WTC11 (cell line): Measurements from ENCODE around the gene TMEM121. TPM values are rescaled to one million over a fixed set of nuclear protein-coding genes. Genes with fewer than 3 reads are reported as not detected.

Source experiments
- ATAC-seq: fragments of 200-7000 bp; cut with Tn5 transposase; 2 replicates; pipeline ENCODE4 v1.10.0; 2021; ENCODE audit warnings: mild to moderate bottlenecking, moderate library complexity
- CTCF ChIA-PET: fragments of 300-600 bp; sonication (Branson Sonifier 250); formaldehyde crosslinking; loops from one replicate; lab custom pipeline; 2021; ENCODE audit warnings: antibody characterized with exemption; lab: Charles Lee
- POLR2A ChIA-PET: fragments of 350-600 bp; sonication (Branson Sonifier 250); formaldehyde crosslinking; loops from one replicate; lab custom pipeline; 2021; ENCODE audit warnings: antibody characterized with exemption; lab: Charles Lee
- DNase-seq: peaks from one replicate; pipeline ENCODE4 v3.0.0; 2021; ENCODE audit warnings: low spot score
- H3K27ac Mint-ChIP-seq: 2 replicates; pipeline ENCODE4 v1.8.0; 2021; ENCODE audit warnings: mixed read lengths
- H3K27me3 Mint-ChIP-seq: 2 replicates; pipeline ENCODE4 v1.8.0; 2021; ENCODE audit warnings: low read depth, mild to moderate bottlenecking, moderate library complexity, mixed read lengths
- H3K36me3 Mint-ChIP-seq: 2 replicates; pipeline ENCODE4 v1.8.0; 2021; ENCODE audit warnings: mixed read lengths
- H3K4me1 Mint-ChIP-seq: 2 replicates; pipeline ENCODE4 v1.8.0; 2022; ENCODE audit warnings: mixed read lengths
- H3K4me3 Mint-ChIP-seq: 2 replicates; pipeline ENCODE4 v1.8.0; 2021; ENCODE audit warnings: mild to moderate bottlenecking, moderate library complexity, mixed read lengths
- H3K9me3 Mint-ChIP-seq: 2 replicates; pipeline ENCODE4 v1.8.0; 2021; ENCODE audit warnings: mixed read lengths
- CBFB ChIP-seq: sonication (generic); formaldehyde crosslinking; IDR thresholded peaks from 2 replicates; pipeline ENCODE4 v1.8.1; 2022; ENCODE audit warnings: mild to moderate bottlenecking, low read depth, missing genetic modification reagents
- CTCF ChIP-seq: fragments of 200-600 bp; IDR thresholded peaks from 2 replicates; pipeline ENCODE4 v1.8.0; 2022; ENCODE audit warnings: antibody characterized with exemption
- ESRRA ChIP-seq: sonication (generic); formaldehyde crosslinking; IDR thresholded peaks from 2 replicates; pipeline ENCODE4 v1.8.1; 2022; ENCODE audit warnings: mild to moderate bottlenecking, missing genetic modification reagents, borderline replicate concordance
- FOXJ3 ChIP-seq: sonication (generic); formaldehyde crosslinking; IDR thresholded peaks from 2 replicates; pipeline ENCODE4 v1.9.0; 2021; ENCODE audit warnings: missing genetic modification reagents, mild to moderate bottlenecking, borderline replicate concordance
- JUN ChIP-seq: sonication (generic); formaldehyde crosslinking; IDR thresholded peaks from 2 replicates; pipeline ENCODE4 v1.8.0; 2023; ENCODE audit warnings: mild to moderate bottlenecking, missing genetic modification reagents
- NFATC4 ChIP-seq: fragments of 250-450 bp; sonication (Bioruptor Pico); IDR thresholded peaks from 2 replicates; pipeline ENCODE4 v1.9.0; 2021; ENCODE audit warnings: mild to moderate bottlenecking
- OVOL2 ChIP-seq: fragments of 250-450 bp; sonication (Bioruptor Pico); IDR thresholded peaks from 2 replicates; pipeline ENCODE4 v1.9.0; 2021; ENCODE audit warnings: mild to moderate bottlenecking, borderline replicate concordance
- SMAD3 ChIP-seq: sonication (generic); formaldehyde crosslinking; IDR thresholded peaks from 2 replicates; pipeline ENCODE4 v1.8.0; 2022; ENCODE audit warnings: missing genetic modification reagents, mild to moderate bottlenecking, borderline replicate concordance
- TCF7 ChIP-seq: sonication (generic); formaldehyde crosslinking; IDR thresholded peaks from 2 replicates; pipeline ENCODE4 v1.8.0; 2022; ENCODE audit warnings: mild to moderate bottlenecking, low read depth, missing genetic modification reagents, moderate library complexity
- ZMAT4 ChIP-seq: fragments of 250-450 bp; sonication (Bioruptor Pico); IDR thresholded peaks from 2 replicates; pipeline ENCODE4 v1.9.0; 2021; ENCODE audit warnings: mild to moderate bottlenecking
- ZNF121 ChIP-seq: sonication (generic); formaldehyde crosslinking; IDR thresholded peaks from 2 replicates; pipeline ENCODE4 v1.8.0; 2023; ENCODE audit warnings: missing genetic modification reagents
- ZNF219 ChIP-seq: sonication (generic); formaldehyde crosslinking; IDR thresholded peaks from 2 replicates; pipeline ENCODE4 v1.8.0; 2023; ENCODE audit warnings: missing genetic modification reagents, mild to moderate bottlenecking, borderline replicate concordance
- ZNF281 ChIP-seq: sonication (generic); formaldehyde crosslinking; IDR thresholded peaks from 2 replicates; pipeline ENCODE4 v1.8.0; 2023; ENCODE audit warnings: mild to moderate bottlenecking, missing genetic modification reagents
- total RNA-seq: library from RNA; stranded (reverse); gene quantifications from 3 replicates; pipeline ENCODE4 v1.2.3, GENCODE V29; 2021
- TF ChIP-seq, protein P1 (sequence below): sonication (generic); formaldehyde crosslinking; IDR thresholded peaks from 2 replicates; pipeline ENCODE4 v1.8.1; 2022; ENCODE audit warnings: low read depth, mild to moderate bottlenecking, moderate library complexity, missing genetic modification reagents, borderline replicate concordance
- TF ChIP-seq, protein P2 (sequence below): sonication (generic); formaldehyde crosslinking; IDR thresholded peaks from 2 replicates; pipeline ENCODE4 v1.8.1; 2023; ENCODE audit warnings: mild to moderate bottlenecking, missing genetic modification reagents, borderline replicate concordance

Gene TMEM121
- total RNA-seq, 1 experiment from 2014 or later, result 0.81 TPM

DNA sequence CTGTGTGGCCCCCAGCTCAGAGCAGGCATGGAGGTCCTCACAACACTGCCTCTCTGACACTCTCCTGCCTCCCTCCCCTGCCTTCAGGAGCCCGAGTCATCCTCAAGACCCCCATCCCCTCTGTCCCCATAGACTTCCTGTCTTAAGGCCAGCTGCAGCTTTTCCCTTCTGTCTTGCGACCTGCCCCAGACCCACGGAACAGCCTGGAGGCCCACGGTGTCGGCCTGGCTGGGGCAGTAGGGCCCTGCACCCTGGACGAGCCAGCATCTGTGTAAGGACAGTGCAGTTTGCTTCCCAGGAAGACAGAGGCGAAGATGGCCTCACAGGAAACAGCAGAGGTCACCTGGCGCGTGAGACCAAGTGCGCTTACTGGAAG is 25.7 kb upstream of the TMEM121 start:
- no peaks in the 10 kb centered on the region for H3K9me3 Mint-ChIP-seq
- ATAC-seq, result no peak
- TF ChIP-seq ESRRA (CRISPR knock-in tag) (no peak), ZNF281 (no peak), CBFB (CRISPR knock-in tag) (no peak), JUN (no peak), TCF7 (CRISPR knock-in tag) (no peak)
- DNase-seq, result no peak
- ChIA-PET CTCF (interaction anchor here (0.7 kb wide), 1 partner anchor 27 kb away, joined by 3 read pairs; no protein-coding TSS in a partner anchor), POLR2A (no interaction called here)
- no peaks in the 10 kb centered on the region for H3K36me3 Mint-ChIP-seq
- no peak overlapping the region for H3K4me3 Mint-ChIP-seq
- no peaks in the 10 kb centered on the region for H3K4me1 Mint-ChIP-seq
- H3K27ac Mint-ChIP-seq, result no peak overlapping the region
- no peaks in the 10 kb centered on the region; the same call in 1 of the 2 replicates for H3K27me3 Mint-ChIP-seq

GRCh38 chr14:105501504-105502291 is 24.7 kb upstream of the TMEM121 start:
- POLR2A ChIA-PET, result no interaction called here
- no peaks in the 10 kb centered on the region for H3K36me3 Mint-ChIP-seq
- TF ChIP-seq SMAD3 (CRISPR knock-in tag) (no peak), CTCF (no peak), ZNF121 (CRISPR knock-in tag) (no peak), ZNF219 (CRISPR knock-in tag) (no peak), OVOL2 (CRISPR knock-in tag) (no peak), ZMAT4 (CRISPR knock-in tag) (no peak), CBFB (CRISPR knock-in tag) (no peak), FOXJ3 (no peak), NFATC4 (CRISPR knock-in tag) (no peak)
- TF ChIP-seq, protein P1, sequence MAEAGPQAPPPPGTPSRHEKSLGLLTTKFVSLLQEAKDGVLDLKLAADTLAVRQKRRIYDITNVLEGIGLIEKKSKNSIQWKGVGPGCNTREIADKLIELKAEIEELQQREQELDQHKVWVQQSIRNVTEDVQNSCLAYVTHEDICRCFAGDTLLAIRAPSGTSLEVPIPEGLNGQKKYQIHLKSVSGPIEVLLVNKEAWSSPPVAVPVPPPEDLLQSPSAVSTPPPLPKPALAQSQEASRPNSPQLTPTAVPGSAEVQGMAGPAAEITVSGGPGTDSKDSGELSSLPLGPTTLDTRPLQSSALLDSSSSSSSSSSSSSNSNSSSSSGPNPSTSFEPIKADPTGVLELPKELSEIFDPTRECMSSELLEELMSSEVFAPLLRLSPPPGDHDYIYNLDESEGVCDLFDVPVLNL (CRISPR knock-in tag), result no peak
- TF ChIP-seq, protein P2, sequence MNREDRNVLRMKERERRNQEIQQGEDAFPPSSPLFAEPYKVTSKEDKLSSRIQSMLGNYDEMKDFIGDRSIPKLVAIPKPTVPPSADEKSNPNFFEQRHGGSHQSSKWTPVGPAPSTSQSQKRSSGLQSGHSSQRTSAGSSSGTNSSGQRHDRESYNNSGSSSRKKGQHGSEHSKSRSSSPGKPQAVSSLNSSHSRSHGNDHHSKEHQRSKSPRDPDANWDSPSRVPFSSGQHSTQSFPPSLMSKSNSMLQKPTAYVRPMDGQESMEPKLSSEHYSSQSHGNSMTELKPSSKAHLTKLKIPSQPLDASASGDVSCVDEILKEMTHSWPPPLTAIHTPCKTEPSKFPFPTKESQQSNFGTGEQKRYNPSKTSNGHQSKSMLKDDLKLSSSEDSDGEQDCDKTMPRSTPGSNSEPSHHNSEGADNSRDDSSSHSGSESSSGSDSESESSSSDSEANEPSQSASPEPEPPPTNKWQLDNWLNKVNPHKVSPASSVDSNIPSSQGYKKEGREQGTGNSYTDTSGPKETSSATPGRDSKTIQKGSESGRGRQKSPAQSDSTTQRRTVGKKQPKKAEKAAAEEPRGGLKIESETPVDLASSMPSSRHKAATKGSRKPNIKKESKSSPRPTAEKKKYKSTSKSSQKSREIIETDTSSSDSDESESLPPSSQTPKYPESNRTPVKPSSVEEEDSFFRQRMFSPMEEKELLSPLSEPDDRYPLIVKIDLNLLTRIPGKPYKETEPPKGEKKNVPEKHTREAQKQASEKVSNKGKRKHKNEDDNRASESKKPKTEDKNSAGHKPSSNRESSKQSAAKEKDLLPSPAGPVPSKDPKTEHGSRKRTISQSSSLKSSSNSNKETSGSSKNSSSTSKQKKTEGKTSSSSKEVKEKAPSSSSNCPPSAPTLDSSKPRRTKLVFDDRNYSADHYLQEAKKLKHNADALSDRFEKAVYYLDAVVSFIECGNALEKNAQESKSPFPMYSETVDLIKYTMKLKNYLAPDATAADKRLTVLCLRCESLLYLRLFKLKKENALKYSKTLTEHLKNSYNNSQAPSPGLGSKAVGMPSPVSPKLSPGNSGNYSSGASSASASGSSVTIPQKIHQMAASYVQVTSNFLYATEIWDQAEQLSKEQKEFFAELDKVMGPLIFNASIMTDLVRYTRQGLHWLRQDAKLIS (CRISPR knock-in tag), result no peak
- no peak overlapping the region for H3K27ac Mint-ChIP-seq
- DNase-seq (no peak), ATAC-seq (no peak)
- no peaks in the 10 kb centered on the region for H3K4me1 Mint-ChIP-seq
- no peaks in the 10 kb centered on the region for H3K9me3 Mint-ChIP-seq
- H3K4me3 Mint-ChIP-seq, result no peak overlapping the region
- H3K27me3 Mint-ChIP-seq, result no peaks in the 10 kb centered on the region; the same call in 1 of the 2 replicates
- CTCF ChIA-PET, result interaction anchor here (0.6 kb wide), 1 partner anchor 131 kb away, joined by 4 read pairs; no protein-coding TSS in a partner anchor
